Neural progenitor cell (in vitro differentiated cells): Measurements from ENCODE around the gene KRT73. TPM values are rescaled to one million over a fixed set of nuclear protein-coding genes. Genes with fewer than 3 reads are reported as not detected.

ENCODE experiments used
- DNase-seq: peaks from one replicate; pipeline ENCODE4 v3.0.0-alpha.2; 2016; ENCODE audit warnings: low spot score
- H2AFZ ChIP-seq: fragments of 200-600 bp; sonication (generic); replicated peaks from 2 replicates; pipeline ENCODE4 v1.6.1; 2016; ENCODE audit warnings: antibody characterized with exemption
- H3F3A ChIP-seq: fragments of 200-600 bp; sonication (generic); 2 replicates; pipeline ENCODE4 v1.6.1; 2016; ENCODE audit warnings: antibody characterized with exemption, low read depth
- H3K27ac ChIP-seq: fragments of 200-600 bp; sonication (generic); 2 replicates; pipeline ENCODE4 v1.5.1; 2016; ENCODE audit warnings: mild to moderate bottlenecking
- H3K27me3 ChIP-seq: fragments of 200-600 bp; sonication (generic); 2 replicates; pipeline ENCODE4 v1.6.1; 2016; ENCODE audit warnings: mild to moderate bottlenecking, moderate library complexity
- H3K36me3 ChIP-seq: fragments of 200-600 bp; sonication (generic); 2 replicates; pipeline ENCODE4 v1.5.1; 2016
- H3K4me1 ChIP-seq: fragments of 200-600 bp; sonication (generic); 2 replicates; pipeline ENCODE4 v1.6.1; 2016; ENCODE audit warnings: mixed run types
- H3K4me2 ChIP-seq: fragments of 200-600 bp; sonication (generic); 2 replicates; pipeline ENCODE4 v1.6.1; 2016
- H3K4me3 ChIP-seq: fragments of 200-600 bp; sonication (generic); 2 replicates; pipeline ENCODE4 v1.5.1; 2016
- H3K79me2 ChIP-seq: fragments of 200-600 bp; sonication (generic); 2 replicates; pipeline ENCODE4 v1.6.1; 2016; ENCODE audit warnings: low read depth
- H3K9ac ChIP-seq: fragments of 200-600 bp; sonication (generic); 2 replicates; pipeline ENCODE4 v1.6.1; 2016
- H3K9me3 ChIP-seq: fragments of 200-600 bp; sonication (generic); 2 replicates; pipeline ENCODE4 v1.5.1; 2016; ENCODE audit warnings: low read depth
- H4K20me1 ChIP-seq: fragments of 200-600 bp; sonication (generic); 2 replicates; pipeline ENCODE4 v1.6.1; 2016; ENCODE audit warnings: low read depth
- H3K27ac Mint-ChIP-seq: 3 replicates; pipeline ENCODE4 v1.8.0; 2021; ENCODE audit warnings: mixed read lengths
- H3K27me3 Mint-ChIP-seq: 2 replicates; pipeline ENCODE4 v1.8.0; 2022; ENCODE audit warnings: low read depth, mild to moderate bottlenecking, inconsistent platforms, moderate library complexity, mixed read lengths; ENCODE audit not compliant: insufficient read depth
- H3K36me3 Mint-ChIP-seq: 3 replicates; pipeline ENCODE4 v1.8.0; 2021; ENCODE audit warnings: mixed read lengths
- H3K4me1 Mint-ChIP-seq: 3 replicates; pipeline ENCODE4 v1.8.0; 2021; ENCODE audit warnings: mixed read lengths
- H3K4me3 Mint-ChIP-seq: 3 replicates; pipeline ENCODE4 v1.8.0; 2021; ENCODE audit warnings: mild to moderate bottlenecking, moderate library complexity, mixed read lengths
- H3K9me3 Mint-ChIP-seq: 3 replicates; pipeline ENCODE4 v1.8.0; 2020; ENCODE audit warnings: mixed read lengths
- EZH2 ChIP-seq: fragments of 200-600 bp; sonication (generic); IDR thresholded peaks from 2 replicates; pipeline ENCODE4 v1.6.1; 2017; ENCODE audit warnings: antibody characterized with exemption, mild to moderate bottlenecking, moderate library complexity
- EZH2phosphoT487 ChIP-seq: fragments of 200-600 bp; sonication (generic); IDR thresholded peaks from 2 replicates; pipeline ENCODE4 v1.6.1; 2017; ENCODE audit warnings: antibody characterized with exemption
- total RNA-seq: library from RNA; depleted of rRNA; stranded (reverse); fragments of >200 nt; gene quantifications from 2 replicates; pipeline ENCODE4 v1.2.3, GENCODE V29; 2015; ENCODE audit warnings: low replicate concordance
- TF ChIP-seq, protein P1 (sequence below): fragments of 200-600 bp; sonication (generic); IDR thresholded peaks from 2 replicates; pipeline ENCODE4 v1.5.1; 2017; ENCODE audit warnings: antibody characterized with exemption, mild to moderate bottlenecking

Gene KRT73
- total RNA-seq, 1 donor from 2014 or later, result not detected

DNA sequence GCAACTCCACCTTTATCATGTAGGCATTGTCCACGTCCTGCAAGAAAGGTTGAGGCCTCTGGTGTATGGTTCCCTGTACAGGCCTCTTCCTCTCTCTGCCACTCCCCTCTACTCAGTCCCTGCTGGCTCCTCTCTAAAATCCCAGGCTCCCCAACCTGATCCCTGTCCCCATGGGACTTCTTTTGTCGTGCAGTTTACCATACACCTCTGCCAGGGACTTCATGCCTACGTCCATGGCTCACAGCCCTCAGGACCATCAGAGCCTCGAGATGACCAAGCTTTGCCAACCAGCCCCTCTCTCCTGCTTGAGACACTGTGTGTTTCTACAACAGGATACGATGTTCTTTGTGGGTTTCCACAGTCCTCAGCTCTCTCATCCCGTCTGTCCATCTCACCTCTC is 30.7 kb upstream of the KRT73 start:
- no peak for TF ChIP-seq EZH2phosphoT487
- TF ChIP-seq, protein P1, sequence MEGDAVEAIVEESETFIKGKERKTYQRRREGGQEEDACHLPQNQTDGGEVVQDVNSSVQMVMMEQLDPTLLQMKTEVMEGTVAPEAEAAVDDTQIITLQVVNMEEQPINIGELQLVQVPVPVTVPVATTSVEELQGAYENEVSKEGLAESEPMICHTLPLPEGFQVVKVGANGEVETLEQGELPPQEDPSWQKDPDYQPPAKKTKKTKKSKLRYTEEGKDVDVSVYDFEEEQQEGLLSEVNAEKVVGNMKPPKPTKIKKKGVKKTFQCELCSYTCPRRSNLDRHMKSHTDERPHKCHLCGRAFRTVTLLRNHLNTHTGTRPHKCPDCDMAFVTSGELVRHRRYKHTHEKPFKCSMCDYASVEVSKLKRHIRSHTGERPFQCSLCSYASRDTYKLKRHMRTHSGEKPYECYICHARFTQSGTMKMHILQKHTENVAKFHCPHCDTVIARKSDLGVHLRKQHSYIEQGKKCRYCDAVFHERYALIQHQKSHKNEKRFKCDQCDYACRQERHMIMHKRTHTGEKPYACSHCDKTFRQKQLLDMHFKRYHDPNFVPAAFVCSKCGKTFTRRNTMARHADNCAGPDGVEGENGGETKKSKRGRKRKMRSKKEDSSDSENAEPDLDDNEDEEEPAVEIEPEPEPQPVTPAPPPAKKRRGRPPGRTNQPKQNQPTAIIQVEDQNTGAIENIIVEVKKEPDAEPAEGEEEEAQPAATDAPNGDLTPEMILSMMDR, result no peak
- H3K4me3 Mint-ChIP-seq, result no peak overlapping the region
- no peak overlapping the region for H3K9ac ChIP-seq
- H3K4me1 Mint-ChIP-seq, result no peaks in the 10 kb centered on the region
- H3K36me3 ChIP-seq, result no peaks in the 10 kb centered on the region
- H3K27me3 Mint-ChIP-seq, result peaks cover 12% of the 10 kb centered on the region
- no peak overlapping the region for H3K27ac ChIP-seq
- no peak for DNase-seq
- peaks cover 6% of the 10 kb centered on the region for H3K4me1 ChIP-seq
- H3F3A ChIP-seq, result no peaks in the 10 kb centered on the region
- no peaks in the 10 kb centered on the region for H3K27me3 ChIP-seq
- H2AFZ ChIP-seq, result no peak overlapping the region
- no peaks in the 10 kb centered on the region for H4K20me1 ChIP-seq
- no peaks in the 10 kb centered on the region for H3K79me2 ChIP-seq
- no peak overlapping the region for H3K4me3 ChIP-seq
- no peaks in the 10 kb centered on the region for H3K36me3 Mint-ChIP-seq
- H3K4me2 ChIP-seq, result no peak overlapping the region
- H3K27ac Mint-ChIP-seq, result no peak overlapping the region
- H3K9me3 Mint-ChIP-seq, result peaks cover 5% of the 10 kb centered on the region
- H3K9me3 ChIP-seq, result no peaks in the 10 kb centered on the region

DNA sequence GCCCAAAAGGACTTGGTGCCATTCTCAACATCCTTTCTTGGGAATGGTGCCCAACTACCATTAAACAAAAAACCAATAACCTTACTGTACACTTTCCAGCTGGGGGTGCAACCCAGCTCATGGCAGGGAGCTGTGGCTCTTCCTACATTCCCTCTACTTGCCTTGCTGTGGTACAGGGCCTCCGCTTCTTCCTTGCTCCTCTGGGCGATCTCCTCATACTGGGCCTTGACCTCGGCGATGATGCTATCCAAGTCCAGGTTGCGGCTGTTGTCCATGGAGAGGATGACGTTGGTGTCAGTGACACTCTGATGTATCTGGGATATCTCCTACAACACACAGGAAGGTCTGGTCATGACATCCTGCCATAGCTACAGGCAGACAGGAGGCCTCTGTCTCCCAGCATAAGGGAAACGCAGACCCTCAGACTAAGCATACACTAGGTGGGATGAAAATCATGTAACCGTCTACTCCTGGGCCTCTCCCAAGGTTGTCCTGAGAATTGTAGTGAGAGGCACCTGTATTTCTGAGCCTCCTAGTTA is 29.7 kb upstream of the KRT73 start:
- no peak overlapping the region for H3K27ac ChIP-seq
- no peaks in the 10 kb centered on the region for H3K79me2 ChIP-seq
- Mint-ChIP-seq H3K4me3 (no peak overlapping the region), H3K9me3 (peaks cover 5% of the 10 kb centered on the region), H3K4me1 (no peaks in the 10 kb centered on the region), H3K27me3 (peaks cover 12% of the 10 kb centered on the region), H3K27ac (no peak overlapping the region), H3K36me3 (no peaks in the 10 kb centered on the region)
- H2AFZ ChIP-seq, result no peak overlapping the region
- H4K20me1 ChIP-seq, result no peaks in the 10 kb centered on the region
- no peak overlapping the region for H3K4me2 ChIP-seq
- peaks cover 6% of the 10 kb centered on the region for H3K4me1 ChIP-seq
- TF ChIP-seq EZH2phosphoT487 (no peak), EZH2 (no peak)
- TF ChIP-seq, protein P1, result no peak
- no peaks in the 10 kb centered on the region for H3F3A ChIP-seq
- no peak overlapping the region for H3K4me3 ChIP-seq
- H3K9me3 ChIP-seq, result no peaks in the 10 kb centered on the region
- no peaks in the 10 kb centered on the region for H3K36me3 ChIP-seq
- no peaks in the 10 kb centered on the region for H3K27me3 ChIP-seq
- no peak overlapping the region for H3K9ac ChIP-seq
- DNase-seq, result no peak

DNA sequence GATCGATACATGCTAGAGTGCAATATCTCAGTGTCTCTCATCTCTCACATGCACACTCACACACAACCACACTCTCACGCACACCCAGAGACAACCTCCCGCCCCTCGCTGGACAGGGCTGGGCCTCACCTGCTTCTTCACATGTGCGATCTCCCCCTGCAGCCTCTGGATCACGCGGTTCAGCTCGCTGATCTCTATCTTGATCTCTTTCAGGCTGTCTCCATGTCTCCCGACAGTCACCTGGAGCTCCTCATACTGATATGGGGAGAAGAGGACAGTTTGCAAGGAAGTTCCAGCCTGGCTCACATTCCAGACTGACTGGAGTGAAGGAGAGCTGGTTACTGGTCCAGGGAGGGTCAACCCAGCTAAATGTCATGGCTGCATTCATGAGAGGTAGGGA is 29.2 kb upstream of the KRT73 start:
- H3K4me2 ChIP-seq, result no peak overlapping the region
- H3K27ac ChIP-seq, result no peak overlapping the region
- H3F3A ChIP-seq, result no peaks in the 10 kb centered on the region
- H3K36me3 ChIP-seq, result no peaks in the 10 kb centered on the region
- no peak overlapping the region for H2AFZ ChIP-seq
- peaks cover 3% of the 10 kb centered on the region for H3K9me3 Mint-ChIP-seq
- H3K27me3 Mint-ChIP-seq, result peaks cover 11% of the 10 kb centered on the region
- DNase-seq, result no peak
- no peak overlapping the region for H3K4me3 Mint-ChIP-seq
- no peaks in the 10 kb centered on the region for H3K4me1 Mint-ChIP-seq
- H3K27ac Mint-ChIP-seq, result no peak overlapping the region
- no peak overlapping the region for H3K4me3 ChIP-seq
- no peaks in the 10 kb centered on the region for H3K27me3 ChIP-seq
- H3K9ac ChIP-seq, result no peak overlapping the region
- H3K9me3 ChIP-seq, result no peaks in the 10 kb centered on the region
- no peaks in the 10 kb centered on the region for H3K36me3 Mint-ChIP-seq
- no peak for TF ChIP-seq EZH2phosphoT487
- no peak for TF ChIP-seq EZH2
- TF ChIP-seq, protein P1, result no peak
- H4K20me1 ChIP-seq, result no peaks in the 10 kb centered on the region
- H3K4me1 ChIP-seq, result peaks cover 6% of the 10 kb centered on the region
- H3K79me2 ChIP-seq, result no peaks in the 10 kb centered on the region
